ENCODE data around the gene ACOT4.

GRCh38 chr14:73613419-73613963 lies 21.8 kb downstream of the ACOT4 start:
- no peak for TF ChIP-seq CTCF (IDR thresholded peaks at IDR 0.05; ENCODE audit: extremely low read depth in 1 of 2, insufficient read depth in 1 of 2, low read depth in 1 of 2, low read length in 2 of 2)
- TF ChIP-seq JUN (IDR thresholded peaks at IDR 0.05; ENCODE audit: borderline replicate concordance, insufficient read depth, insufficient read length, low read depth), result no peak
- no peak for TF ChIP-seq MYC (IDR thresholded peaks at IDR 0.05; ENCODE audit: low read depth, low read length)
- no peak for TF ChIP-seq MAX (IDR thresholded peaks at IDR 0.05; ENCODE audit: insufficient read depth, insufficient read length)
- TF ChIP-seq POLR2A (IDR thresholded peaks at IDR 0.05; ENCODE audit: low read depth, low read length), result no peak
- no peak for TF ChIP-seq EZH2 (IDR thresholded peaks at IDR 0.05; ENCODE audit: borderline replicate concordance, low read depth, low read length, severe bottlenecking)
